Type B pancreatic cell (in vitro differentiated cells): ENCODE data around the gene HSFX2. TPM values are rescaled to one million over a fixed set of nuclear protein-coding genes. Genes with fewer than 3 reads are reported as not detected.
"Not testable (repeated sequence)": the region's sequence is repeated elsewhere in the genome, so short reads cannot be mapped to it uniquely, and the experiment has no call there.

Experiments
- DNase-seq: peaks from one replicate; pipeline ENCODE4 v3.0.0; 2021; ENCODE audit warnings: mixed read lengths; ENCODE audit not compliant: unreplicated experiment; ENCODE audit errors: extremely low spot score
- H3K27ac Mint-ChIP-seq: 2 replicates; pipeline ENCODE4 v1.8.0; 2021; ENCODE audit warnings: mild to moderate bottlenecking, mixed read lengths
- H3K27me3 Mint-ChIP-seq: 2 replicates; pipeline ENCODE4 v1.8.0; 2021; ENCODE audit warnings: mixed read lengths
- H3K36me3 Mint-ChIP-seq: 2 replicates; pipeline ENCODE4 v1.8.0; 2021; ENCODE audit warnings: mixed read lengths
- H3K4me1 Mint-ChIP-seq: one replicate; pipeline ENCODE4 v1.8.0; 2021; ENCODE audit warnings: mixed read lengths; ENCODE audit not compliant: unreplicated experiment
- H3K4me3 Mint-ChIP-seq: 2 replicates; pipeline ENCODE4 v1.8.0; 2021; ENCODE audit warnings: mild to moderate bottlenecking, mixed read lengths
- H3K9me3 Mint-ChIP-seq: 2 replicates; pipeline ENCODE4 v1.8.0; 2021; ENCODE audit warnings: mixed read lengths
- CTCF ChIP-seq: fragments of 200-600 bp; sonication (generic); conservative IDR thresholded peaks from 2 replicates; pipeline ENCODE4 v1.5.0; 2021; ENCODE audit warnings: antibody characterized with exemption, mild to moderate bottlenecking
- total RNA-seq: library from RNA; stranded (reverse); gene quantifications from 2 replicates; pipeline ENCODE4 v1.2.1, GENCODE V29; 2021; ENCODE audit warnings: low replicate concordance

Gene HSFX2
- total RNA-seq, 1 donor from 2014 or later: not detected

GRCh38 chrX:149569770-149570169 is 25.3 kb downstream of the HSFX2 start:
- no peak overlapping the region for H3K27ac Mint-ChIP-seq
- no peaks in the 10 kb centered on the region for H3K36me3 Mint-ChIP-seq
- no peak for TF ChIP-seq CTCF
- no peak for DNase-seq
- H3K4me1 Mint-ChIP-seq: no peaks in the 10 kb centered on the region
- H3K27me3 Mint-ChIP-seq: no peaks in the 10 kb centered on the region
- no peaks in the 10 kb centered on the region for H3K9me3 Mint-ChIP-seq
- H3K4me3 Mint-ChIP-seq: no peak overlapping the region

DNA sequence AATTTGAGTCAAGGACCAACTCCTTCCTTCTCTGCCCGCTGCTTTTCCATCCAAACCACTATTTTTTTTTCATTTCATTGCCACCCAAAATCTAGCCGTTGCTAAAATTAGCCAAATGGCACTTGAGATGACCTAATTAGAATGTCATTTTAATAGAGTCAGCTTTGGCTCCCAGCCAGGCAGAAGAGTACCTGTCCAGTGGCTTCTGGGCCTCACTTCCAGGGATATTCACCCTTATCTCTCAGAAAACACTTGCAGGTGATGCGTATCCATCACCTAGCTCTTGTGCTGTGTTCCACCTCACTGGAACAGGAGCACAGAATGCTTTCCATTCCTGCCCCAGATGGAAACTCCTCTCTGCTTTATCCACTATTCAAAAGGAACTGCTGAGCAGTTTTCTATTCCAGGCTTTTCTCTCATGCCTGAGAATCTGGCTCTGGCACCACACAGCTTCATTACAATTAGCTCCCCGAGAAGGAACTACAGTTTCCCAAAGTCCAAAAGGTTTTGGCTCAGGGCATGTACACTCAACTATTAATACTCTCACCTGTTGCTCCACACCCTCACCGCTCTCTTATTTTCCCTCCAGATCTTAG is 26.3 kb downstream of the HSFX2 start:
- Mint-ChIP-seq H3K4me3 (no peak overlapping the region), H3K27ac (no peak overlapping the region), H3K36me3 (no peaks in the 10 kb centered on the region), H3K4me1 (no peaks in the 10 kb centered on the region), H3K9me3 (no peaks in the 10 kb centered on the region), H3K27me3 (no peaks in the 10 kb centered on the region)
- DNase-seq: no peak
- TF ChIP-seq CTCF: no peak

DNA sequence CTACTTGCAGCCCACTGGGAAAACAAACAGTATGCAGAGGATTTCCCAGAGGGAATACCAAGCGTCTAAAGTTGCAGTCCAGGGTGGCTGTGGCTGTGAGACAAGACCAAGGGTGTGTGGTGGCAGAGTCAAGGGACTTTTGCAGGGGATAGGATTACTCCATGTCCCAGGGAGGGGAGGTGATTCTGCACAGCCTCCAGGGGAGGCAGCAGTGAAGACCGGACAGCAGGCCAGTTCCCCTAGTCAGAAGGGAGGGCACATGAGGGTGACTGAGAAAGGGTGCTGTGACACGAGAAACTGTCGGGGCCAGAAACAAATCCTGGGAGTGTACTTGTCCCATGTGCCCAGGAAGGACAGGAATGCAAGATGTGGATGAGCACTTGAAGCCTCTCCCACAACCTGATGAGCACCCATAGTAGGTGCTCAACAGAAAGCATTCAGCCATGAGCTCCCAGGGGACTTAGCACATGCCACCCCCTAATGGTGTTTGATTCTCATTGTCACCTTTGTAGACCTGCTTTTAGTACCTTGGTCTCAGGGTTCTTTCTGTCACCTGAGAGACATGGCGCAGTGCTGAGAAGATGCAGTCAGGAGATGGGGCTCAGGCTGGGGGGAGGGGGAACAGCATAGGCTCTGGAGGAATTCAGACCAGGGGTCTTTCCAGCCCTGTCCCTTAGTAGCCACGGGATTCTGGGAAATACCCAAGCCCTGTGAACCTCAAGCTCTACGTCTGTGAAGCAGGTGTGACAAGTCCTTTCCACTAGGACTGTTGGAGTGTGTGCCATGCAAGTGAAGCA is 27.3 kb downstream of the HSFX2 start:
- no peaks in the 10 kb centered on the region for H3K27me3 Mint-ChIP-seq
- H3K4me1 Mint-ChIP-seq: no peaks in the 10 kb centered on the region
- no peak for DNase-seq
- H3K27ac Mint-ChIP-seq: no peak overlapping the region
- H3K36me3 Mint-ChIP-seq: no peaks in the 10 kb centered on the region
- H3K4me3 Mint-ChIP-seq: no peak overlapping the region
- TF ChIP-seq CTCF: no peak
- no peaks in the 10 kb centered on the region for H3K9me3 Mint-ChIP-seq

DNA sequence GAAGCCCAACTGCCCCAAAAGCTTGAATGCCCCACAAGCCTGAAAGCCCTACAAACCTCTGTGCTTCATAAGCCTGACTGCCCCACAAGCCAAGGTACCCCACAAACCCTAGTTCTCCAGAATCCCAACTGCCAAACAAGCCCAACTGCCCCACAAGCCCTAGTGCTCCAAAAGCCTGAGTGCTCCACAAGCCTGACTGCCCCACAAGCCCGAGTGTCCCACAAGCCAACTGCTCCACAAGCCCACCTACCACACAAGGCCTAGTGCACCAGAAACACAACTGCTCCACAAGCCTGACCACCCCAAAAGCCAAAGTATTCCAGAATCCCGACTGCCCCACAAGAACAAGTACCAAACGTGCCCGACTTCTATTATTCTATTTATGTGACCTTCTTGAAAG is 31.8 kb downstream of the HSFX2 start:
- Mint-ChIP-seq H3K27ac (no peak overlapping the region), H3K27me3 (no peaks in the 10 kb centered on the region), H3K9me3 (no peaks in the 10 kb centered on the region), H3K4me3 (no peak overlapping the region), H3K4me1 (no peaks in the 10 kb centered on the region), H3K36me3 (no peaks in the 10 kb centered on the region)
- DNase-seq: no peak
- no peak for TF ChIP-seq CTCF

- not testable (repeated sequence) for DNase-seq, H3K27me3 Mint-ChIP-seq, H3K27ac Mint-ChIP-seq
These were observed 39.9 kb downstream of the HSFX2 start for GRCh38 chrX:149555251-149555650.

GRCh38 chrX:149551939-149552248 is 43.2 kb downstream of the HSFX2 start:
- H3K27me3 Mint-ChIP-seq, H3K4me1 Mint-ChIP-seq, H3K27ac Mint-ChIP-seq, H3K9me3 Mint-ChIP-seq, H3K36me3 Mint-ChIP-seq, H3K4me3 Mint-ChIP-seq, DNase-seq: not testable (repeated sequence)

More at GRCh38 chrX:149555251-149555650, 39.9 kb downstream of the HSFX2 start:
- not testable (repeated sequence) for H3K36me3 Mint-ChIP-seq, H3K4me3 Mint-ChIP-seq, H3K9me3 Mint-ChIP-seq, H3K4me1 Mint-ChIP-seq

GRCh38 chrX:149551245-149551938 is 43.7 kb downstream of the HSFX2 start:
- H3K4me1 Mint-ChIP-seq, DNase-seq, H3K27ac Mint-ChIP-seq, H3K36me3 Mint-ChIP-seq, H3K27me3 Mint-ChIP-seq, H3K4me3 Mint-ChIP-seq, H3K9me3 Mint-ChIP-seq: not testable (repeated sequence)

DNA sequence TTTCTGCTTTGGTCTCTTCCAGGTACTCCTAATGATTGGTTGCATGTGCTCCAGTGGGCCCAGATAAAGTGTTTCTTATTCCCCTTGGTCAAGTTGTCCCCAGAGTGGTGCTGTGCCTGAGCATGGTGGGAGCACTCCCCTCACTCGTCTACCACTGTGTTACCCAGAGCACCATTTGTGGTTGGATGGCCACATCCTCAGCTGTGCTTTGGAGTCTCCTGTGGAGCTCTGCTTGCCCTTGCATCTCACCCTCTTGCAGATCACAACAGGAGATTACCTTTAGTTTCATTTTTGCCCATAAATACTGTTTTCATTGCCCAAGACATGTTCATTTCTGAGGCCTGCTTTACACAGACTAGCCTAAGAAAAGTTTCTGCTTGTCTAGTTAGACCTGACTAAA is 44.7 kb downstream of the HSFX2 start:
- H3K4me1 Mint-ChIP-seq, H3K9me3 Mint-ChIP-seq: not testable (repeated sequence)

DNA sequence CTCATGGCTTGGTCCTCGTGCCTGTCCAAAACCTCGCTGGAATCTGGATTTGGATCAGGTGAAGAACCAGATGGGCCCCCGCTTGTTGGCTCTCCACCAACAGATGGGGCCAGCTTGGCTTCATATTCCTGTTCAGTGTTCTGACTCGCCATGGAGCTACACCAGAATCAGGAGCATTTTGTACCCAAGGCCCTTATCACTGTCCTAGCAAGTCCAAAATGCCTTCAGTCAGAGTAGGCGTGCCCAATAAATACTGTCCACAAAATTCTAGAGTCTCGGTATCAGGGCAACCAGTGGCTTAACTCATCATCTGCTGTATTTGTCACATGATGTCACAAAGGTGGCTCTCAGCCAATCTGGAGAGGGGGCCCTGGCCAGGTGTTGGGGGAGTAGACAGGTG is 45.4 kb downstream of the HSFX2 start, which contains the start of gene HSFX3:
TSS of gene HSFX3 (minus strand) at position 224 of the 400 bp plus-strand sequence. CDS start at position 152, 72 bp downstream.
- not testable (repeated sequence) for H3K4me3 Mint-ChIP-seq, H3K27me3 Mint-ChIP-seq, H3K9me3 Mint-ChIP-seq, H3K27ac Mint-ChIP-seq, DNase-seq, H3K4me1 Mint-ChIP-seq, H3K36me3 Mint-ChIP-seq

More for the DNA sequence above, 44.7 kb downstream of the HSFX2 start:
- not testable (repeated sequence) for H3K27me3 Mint-ChIP-seq, DNase-seq, H3K36me3 Mint-ChIP-seq, H3K27ac Mint-ChIP-seq, H3K4me3 Mint-ChIP-seq

DNA sequence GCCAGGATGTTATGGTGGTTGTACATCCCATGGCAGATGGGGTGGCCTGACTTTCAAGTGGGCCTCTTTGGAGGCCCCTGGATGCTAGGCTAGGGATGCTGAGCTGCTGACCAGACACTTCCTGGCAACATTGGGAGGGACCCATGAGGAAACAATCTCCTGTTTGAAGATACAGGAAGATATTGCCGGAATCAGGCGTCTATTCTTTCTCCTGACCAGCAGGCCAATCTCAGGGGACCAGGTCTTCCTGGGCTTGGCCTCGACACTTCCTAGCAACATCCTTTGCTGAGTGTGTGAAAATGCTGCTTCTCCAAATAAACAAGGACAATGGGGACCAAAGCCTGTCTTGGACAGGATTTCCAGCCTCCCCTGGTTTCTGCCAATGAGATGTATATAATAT is 47.3 kb downstream of the HSFX2 start:
- H3K9me3 Mint-ChIP-seq, H3K36me3 Mint-ChIP-seq, H3K27ac Mint-ChIP-seq, H3K27me3 Mint-ChIP-seq, H3K4me3 Mint-ChIP-seq, DNase-seq, H3K4me1 Mint-ChIP-seq: not testable (repeated sequence)
